Right renal cortex interstitium (tissue), 3 donors: ENCODE results near the gene UBE2J2. TPM values are rescaled to one million over a fixed set of nuclear protein-coding genes. Genes with fewer than 3 reads are reported as not detected.

Experiments
- polyA plus RNA-seq, 3 donors: library from polyadenylated mRNA; unstranded; fragments of 120-200 nt; gene quantifications; one replicate each; pipeline ENCODE4 v1.2.1, GENCODE V29; 2013; ENCODE audit not compliant: insufficient read length in 3 of 3

The UBE2J2 gene
- polyA plus RNA-seq, 3 donors: 40.5 to 42.7 (median 42.1) TPM

Other genes starting within 250 kb of the UBE2J2 start
- gene RNF223, start 199.5 kb downstream of the UBE2J2 start, polyA plus RNA-seq: under 1 TPM in 2 of 3 donors, not detected in 1; 0.29 to 0.40 TPM
- 1 to 10 TPM; 5.3 to 7.0 (median 6.3) TPM for gene C1orf159, start 157.8 kb downstream of the UBE2J2 start, polyA plus RNA-seq
- under 1 TPM; 0.29 to 0.71 (median 0.58) TPM for gene TTLL10, start 100.0 kb downstream of the UBE2J2 start, polyA plus RNA-seq
- under 1 TPM in 2 of 3 donors, not detected in 1; 0.33 to 0.68 TPM for gene TNFRSF18, start 67.3 kb downstream of the UBE2J2 start, polyA plus RNA-seq
- 1 to 10 TPM in 1 of 3 donors, under 1 TPM in 2; 0.74 to 1.9 (median 0.93) TPM for gene TNFRSF4, start 59.7 kb downstream of the UBE2J2 start, polyA plus RNA-seq
- gene SDF4, start 41.9 kb downstream of the UBE2J2 start, polyA plus RNA-seq: 100 to 1,000 TPM; 109 to 126 (median 123) TPM
- 10 to 100 TPM; 15.2 to 18.8 (median 18.4) TPM for gene B3GALT6, start 41.6 kb downstream of the UBE2J2 start, polyA plus RNA-seq
- 1 to 10 TPM; 7.0 to 8.6 (median 7.4) TPM for gene C1QTNF12, start 27.1 kb downstream of the UBE2J2 start, polyA plus RNA-seq
- gene SCNN1D, start 6.6 kb upstream of the UBE2J2 start, polyA plus RNA-seq: 1 to 10 TPM; 2.1 to 2.6 (median 2.4) TPM
- 10 to 100 TPM; 15.1 to 18.0 (median 16.1) TPM for gene ACAP3, start 34.1 kb upstream of the UBE2J2 start, polyA plus RNA-seq
- gene PUSL1, start 34.7 kb upstream of the UBE2J2 start, polyA plus RNA-seq: 1 to 10 TPM; 5.4 to 6.3 (median 5.8) TPM
- 10 to 100 TPM; 85.7 to 89.1 (median 87.4) TPM for gene INTS11, start 50.8 kb upstream of the UBE2J2 start, polyA plus RNA-seq
- gene CPTP, start 50.9 kb upstream of the UBE2J2 start, polyA plus RNA-seq: 10 to 100 TPM in 2 of 3 donors, 1 to 10 TPM in 1; 9.1 to 12.9 (median 10.1) TPM
- under 1 TPM; 0.21 to 0.29 (median 0.24) TPM for gene TAS1R3, start 57.4 kb upstream of the UBE2J2 start, polyA plus RNA-seq
- gene DVL1, start 75.6 kb upstream of the UBE2J2 start, polyA plus RNA-seq: 10 to 100 TPM; 21.5 to 27.5 (median 24.5) TPM
- gene MXRA8, start 84.7 kb upstream of the UBE2J2 start, polyA plus RNA-seq: 100 to 1,000 TPM; 145 to 157 (median 156) TPM
- 10 to 100 TPM; 51.9 to 65.7 (median 55.1) TPM for gene AURKAIP1, start 101.4 kb upstream of the UBE2J2 start, polyA plus RNA-seq
- 100 to 1,000 TPM; 183 to 230 (median 206) TPM for gene CCNL2, start 125.5 kb upstream of the UBE2J2 start, polyA plus RNA-seq
- 100 to 1,000 TPM; 107 to 136 (median 117) TPM for gene MRPL20, start 133.4 kb upstream of the UBE2J2 start, polyA plus RNA-seq
- 10 to 100 TPM in 1 of 3 donors, 1 to 10 TPM in 2; 5.0 to 19.7 (median 7.1) TPM for gene ANKRD65, start 147.4 kb upstream of the UBE2J2 start, polyA plus RNA-seq
- gene VWA1, start 161.8 kb upstream of the UBE2J2 start, polyA plus RNA-seq: 10 to 100 TPM; 39.8 to 52.7 (median 48.0) TPM
- 1 to 10 TPM; 1.4 to 3.1 (median 2.0) TPM for gene ATAD3C, start 175.8 kb upstream of the UBE2J2 start, polyA plus RNA-seq
- 1 to 10 TPM; 8.1 to 9.8 (median 8.8) TPM for gene ATAD3B, start 197.9 kb upstream of the UBE2J2 start, polyA plus RNA-seq
- 10 to 100 TPM; 16.6 to 19.4 (median 18.1) TPM for gene ATAD3A, start 238.3 kb upstream of the UBE2J2 start, polyA plus RNA-seq